K562 (cell line): Measurements from ENCODE around the gene DDX20. TPM values are rescaled to one million over a fixed set of nuclear protein-coding genes. Genes with fewer than 3 reads are reported as not detected.

Experiments
- ATF1 ChIP-seq, 2 experiments: fragments of 450-650 bp in 1 of 2; IDR thresholded peaks; 2 replicates each; pipeline ENCODE4 v1.6.1; 2016; ENCODE audit warnings: missing compliant biosample characterization in 1 of 2, missing genetic modification characterization in 1 of 2
- EP300 ChIP-seq: IDR thresholded peaks from 2 replicates; pipeline ENCODE4 v1.6.1; 2012; ENCODE audit warnings: low read length, improper control_type of control experiment
- HDAC6 ChIP-seq: IDR thresholded peaks from 2 replicates; pipeline ENCODE4 v1.6.1; 2012; ENCODE audit warnings: low read depth, mild to moderate bottlenecking, control low read depth, inconsistent platforms, low read length, moderate library complexity
- HDGF ChIP-seq: fragments of 450-650 bp; IDR thresholded peaks from 2 replicates; pipeline ENCODE4 v1.6.1; 2016
- HMG20A ChIP-seq: fragments of 450-650 bp; formaldehyde crosslinking; conservative IDR thresholded peaks from 2 replicates; pipeline ENCODE4 v1.4.0; 2020; ENCODE audit warnings: mild to moderate bottlenecking, mixed read lengths
- HMGN3 ChIP-seq: IDR thresholded peaks from 2 replicates; pipeline ENCODE4 v1.6.1; 2011; ENCODE audit warnings: borderline replicate concordance, low read depth, mild to moderate bottlenecking, mixed read lengths, low read length; ENCODE audit not compliant: insufficient read length; ENCODE audit errors: extremely low read depth
- HNRNPLL ChIP-seq: fragments of 200-400 bp; formaldehyde crosslinking; IDR thresholded peaks from 2 replicates; pipeline ENCODE4 v1.6.1; 2017; ENCODE audit warnings: low read length, low read depth, mild to moderate bottlenecking; ENCODE audit not compliant: poor library complexity, severe bottlenecking
- HOXB6 ChIP-seq: fragments of 250-450 bp; sonication (Bioruptor Pico); IDR thresholded peaks from 2 replicates; pipeline ENCODE4 v1.5.1; 2022; ENCODE audit warnings: mild to moderate bottlenecking, borderline replicate concordance
- ILK ChIP-seq: fragments of 450-650 bp; IDR thresholded peaks from 2 replicates; pipeline ENCODE4 v1.6.1; 2016; ENCODE audit warnings: missing genetic modification characterization, low read depth, mild to moderate bottlenecking, missing compliant biosample characterization, moderate library complexity, borderline replicate concordance
- KDM1A ChIP-seq, 2 experiments: fragments of 450-650 bp; IDR thresholded peaks; 2 replicates each; pipeline ENCODE4 v1.6.1; 2016; ENCODE audit warnings: mild to moderate bottlenecking in 2 of 2
- KDM5B ChIP-seq: fragments of 200-600 bp; sonication (generic); IDR thresholded peaks from 2 replicates; pipeline ENCODE4 v1.6.1; 2012; ENCODE audit warnings: low read depth, mild to moderate bottlenecking, moderate library complexity, low read length, control low read depth, inconsistent platforms; ENCODE audit not compliant: insufficient replicate concordance
- MAFK ChIP-seq: IDR thresholded peaks from 2 replicates; pipeline ENCODE4 v1.6.1; 2011; ENCODE audit warnings: low read length, improper control_type of control experiment
- XRCC4 ChIP-seq: IDR thresholded peaks from one replicate; pipeline ENCODE4 v1.6.1; 2011; ENCODE audit not compliant: insufficient read depth, insufficient read length; ENCODE audit errors: extremely low read depth
- ZKSCAN3 ChIP-seq: fragments of 250-450 bp; sonication (Bioruptor Pico); IDR thresholded peaks from 2 replicates; pipeline ENCODE4 v1.4.0; 2020
- ZNF583 ChIP-seq: fragments of 250-450 bp; sonication (Bioruptor Pico); IDR thresholded peaks from 2 replicates; pipeline ENCODE4 v1.4.0; 2020
- ZNF75A ChIP-seq: fragments of 450-650 bp; formaldehyde crosslinking; IDR thresholded peaks from 2 replicates; pipeline ENCODE4 v1.4.0; 2020; ENCODE audit warnings: mild to moderate bottlenecking
- ZNF830 ChIP-seq: fragments of 250-450 bp; sonication (Bioruptor Pico); IDR thresholded peaks from 2 replicates; pipeline ENCODE4 v1.5.0; 2021; ENCODE audit warnings: mild to moderate bottlenecking
- polyA plus RNA-seq, 8 experiments: library from polyadenylated mRNA; depleted of rRNA in 4 of 8; stranded (reverse) in 5 of 8; unstranded in 3 of 8; fragments of >200 nt; fragmentation: Nextera tagmentation in 2 of 8; fragmentation: Illumina TruSeq in 1 of 8; extraction: Ambion mirVana in 2 of 8; extraction: Trizol in 1 of 8; gene quantifications; 2 replicates each; pipeline versions ENCODE4 v1.2.1 to v1.2.3, GENCODE V29; 2011 to 2014; ENCODE audit warnings: inconsistent platforms in 1 of 8, missing spikeins in 1 of 8
- total RNA-seq, 7 experiments: library from RNA; depleted of rRNA in 6 of 7; stranded (reverse); fragments of >200 nt in 6 of 7; fragmentation: Illumina TruSeq in 2 of 7; extraction: Trizol in 2 of 7; gene quantifications; 2 replicates each; pipeline versions ENCODE4 v1.2.1 to v1.2.3, GENCODE V29; 2011 to 2021; ENCODE audit warnings: low replicate concordance in 1 of 7
- TF ChIP-seq, protein P1 (sequence below), 2 experiments: fragments of 250-450 bp in 1 of 2; fragments of 450-650 bp in 1 of 2; sonication (Bioruptor Pico) in 1 of 2; IDR thresholded peaks; 2 replicates each; pipeline versions ENCODE4 v1.6.1 to v1.8.0; 2016 to 2021; ENCODE audit warnings: mild to moderate bottlenecking in 2 of 2, moderate library complexity in 2 of 2, missing compliant biosample characterization in 1 of 2, missing genetic modification characterization in 1 of 2
- TF ChIP-seq, protein P2 (sequence below): IDR thresholded peaks from 2 replicates; pipeline ENCODE4 v1.6.1; 2011; ENCODE audit warnings: borderline replicate concordance, low read depth, mild to moderate bottlenecking, moderate library complexity, low read length; ENCODE audit not compliant: insufficient read depth, poor library complexity, severe bottlenecking
- TF ChIP-seq, protein P3 (sequence below): sonication (generic); formaldehyde crosslinking; IDR thresholded peaks from 2 replicates; pipeline ENCODE4 v1.9.0; 2022; ENCODE audit warnings: mild to moderate bottlenecking, missing genetic modification reagents
- TF ChIP-seq, protein P4 (sequence below): fragments of 450-650 bp; formaldehyde crosslinking; IDR thresholded peaks from 2 replicates; pipeline ENCODE4 v1.4.0; 2022; ENCODE audit warnings: missing genetic modification characterization
- TF ChIP-seq, protein P5 (sequence below): fragments of 250-450 bp; sonication (Bioruptor Pico); IDR thresholded peaks from 2 replicates; pipeline ENCODE4 v1.8.0; 2022; ENCODE audit warnings: moderate library complexity, mild to moderate bottlenecking, inconsistent platforms

Gene DDX20
- total and polyA plus RNA-seq, 9 of the 15 experiments (the other 6 are each of a cell fraction or from before 2014, with no cell fraction given), result 8.3 to 33.4 (median 24.5) TPM

- TF ChIP-seq MAFK (0 out of 2 replicates have a peak, but pooled peaks have one; percentile 13), EP300 (peak; percentile 16; the same call in 1 of the 2 replicates), HDAC6 (no peak), ZKSCAN3 (CRISPR knock-in tag) (no peak), XRCC4 (no peak), HNRNPLL (peak; percentile 66), ILK (tag) (no peak), KDM5B (peak; percentile 87), HOXB6 (CRISPR knock-in tag) (no peak), ZNF75A (CRISPR knock-in tag) (0 out of 2 replicates have a peak, but pooled peaks have one; percentile 5), HMGN3 (peak; percentile 90), ZNF830 (CRISPR knock-in tag) (no peak), HDGF (no peak), ATF1 (CRISPR knock-in tag; IDR thresholded peaks at IDR 0.05) (no peak), ATF1 (tag; IDR thresholded peaks at IDR 0.05) (peak; percentile 97), HMG20A (CRISPR knock-in tag) (no peak), KDM1A (IDR thresholded peaks at IDR 0.05) (0 out of 4 replicates have a peak, but pooled peaks of 1 of the 2 experiments have one; percentile 39), ZNF583 (CRISPR knock-in tag) (no peak)
- TF ChIP-seq, protein P1, sequence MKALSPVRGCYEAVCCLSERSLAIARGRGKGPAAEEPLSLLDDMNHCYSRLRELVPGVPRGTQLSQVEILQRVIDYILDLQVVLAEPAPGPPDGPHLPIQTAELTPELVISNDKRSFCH (CRISPR knock-in tag; IDR thresholded peaks at IDR 0.05), result no peak
- TF ChIP-seq, protein P1 (tag; IDR thresholded peaks at IDR 0.05), result no peak; the same call in 1 of the 2 replicates
- TF ChIP-seq, protein P2, sequence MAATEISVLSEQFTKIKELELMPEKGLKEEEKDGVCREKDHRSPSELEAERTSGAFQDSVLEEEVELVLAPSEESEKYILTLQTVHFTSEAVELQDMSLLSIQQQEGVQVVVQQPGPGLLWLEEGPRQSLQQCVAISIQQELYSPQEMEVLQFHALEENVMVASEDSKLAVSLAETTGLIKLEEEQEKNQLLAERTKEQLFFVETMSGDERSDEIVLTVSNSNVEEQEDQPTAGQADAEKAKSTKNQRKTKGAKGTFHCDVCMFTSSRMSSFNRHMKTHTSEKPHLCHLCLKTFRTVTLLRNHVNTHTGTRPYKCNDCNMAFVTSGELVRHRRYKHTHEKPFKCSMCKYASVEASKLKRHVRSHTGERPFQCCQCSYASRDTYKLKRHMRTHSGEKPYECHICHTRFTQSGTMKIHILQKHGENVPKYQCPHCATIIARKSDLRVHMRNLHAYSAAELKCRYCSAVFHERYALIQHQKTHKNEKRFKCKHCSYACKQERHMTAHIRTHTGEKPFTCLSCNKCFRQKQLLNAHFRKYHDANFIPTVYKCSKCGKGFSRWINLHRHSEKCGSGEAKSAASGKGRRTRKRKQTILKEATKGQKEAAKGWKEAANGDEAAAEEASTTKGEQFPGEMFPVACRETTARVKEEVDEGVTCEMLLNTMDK, result peak; percentile 93
- TF ChIP-seq, protein P3, sequence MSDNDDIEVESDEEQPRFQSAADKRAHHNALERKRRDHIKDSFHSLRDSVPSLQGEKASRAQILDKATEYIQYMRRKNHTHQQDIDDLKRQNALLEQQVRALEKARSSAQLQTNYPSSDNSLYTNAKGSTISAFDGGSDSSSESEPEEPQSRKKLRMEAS (CRISPR knock-in tag), result peak; percentile 81
- TF ChIP-seq, protein P4, sequence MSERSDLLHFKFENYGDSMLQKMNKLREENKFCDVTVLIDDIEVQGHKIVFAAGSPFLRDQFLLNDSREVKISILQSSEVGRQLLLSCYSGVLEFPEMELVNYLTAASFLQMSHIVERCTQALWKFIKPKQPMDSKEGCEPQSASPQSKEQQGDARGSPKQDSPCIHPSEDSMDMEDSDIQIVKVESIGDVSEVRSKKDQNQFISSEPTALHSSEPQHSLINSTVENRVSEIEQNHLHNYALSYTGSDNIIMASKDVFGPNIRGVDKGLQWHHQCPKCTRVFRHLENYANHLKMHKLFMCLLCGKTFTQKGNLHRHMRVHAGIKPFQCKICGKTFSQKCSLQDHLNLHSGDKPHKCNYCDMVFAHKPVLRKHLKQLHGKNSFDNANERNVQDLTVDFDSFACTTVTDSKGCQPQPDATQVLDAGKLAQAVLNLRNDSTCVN (CRISPR knock-in tag), result no peak
- TF ChIP-seq, protein P5, sequence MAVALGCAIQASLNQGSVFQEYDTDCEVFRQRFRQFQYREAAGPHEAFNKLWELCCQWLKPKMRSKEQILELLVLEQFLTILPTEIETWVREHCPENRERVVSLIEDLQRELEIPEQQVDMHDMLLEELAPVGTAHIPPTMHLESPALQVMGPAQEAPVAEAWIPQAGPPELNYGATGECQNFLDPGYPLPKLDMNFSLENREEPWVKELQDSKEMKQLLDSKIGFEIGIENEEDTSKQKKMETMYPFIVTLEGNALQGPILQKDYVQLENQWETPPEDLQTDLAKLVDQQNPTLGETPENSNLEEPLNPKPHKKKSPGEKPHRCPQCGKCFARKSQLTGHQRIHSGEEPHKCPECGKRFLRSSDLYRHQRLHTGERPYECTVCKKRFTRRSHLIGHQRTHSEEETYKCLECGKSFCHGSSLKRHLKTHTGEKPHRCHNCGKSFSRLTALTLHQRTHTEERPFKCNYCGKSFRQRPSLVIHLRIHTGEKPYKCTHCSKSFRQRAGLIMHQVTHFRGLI (CRISPR knock-in tag), result no peak
These were observed at the start of gene DDX20 (continued) for GRCh38 chr1:111755331-111756123.
